HAP-1 (cell line): ENCODE measurements around the gene ST3GAL3.

Source experiments
- DNase-seq, 2 experiments: peaks; one replicate each; pipeline ENCODE4 v3.0.0-alpha.2; 2016 to 2020; ENCODE audit warnings: low spot score in 2 of 2
- H3K27me3 ChIP-seq: fragments of 250-450 bp; sonication (Bioruptor Pico); 2 replicates; pipeline ENCODE4 v1.5.1; 2020; ENCODE audit warnings: low read depth, mild to moderate bottlenecking, moderate library complexity
- H3K36me3 ChIP-seq: fragments of 250-450 bp; sonication (Bioruptor Pico); replicated peaks from 2 replicates; pipeline ENCODE4 v1.5.1; 2020; ENCODE audit warnings: mild to moderate bottlenecking
- H3K4me1 ChIP-seq: fragments of 250-450 bp; sonication (Bioruptor Pico); 2 replicates; pipeline ENCODE4 v1.5.1; 2020; ENCODE audit warnings: mild to moderate bottlenecking
- H3K4me3 ChIP-seq: fragments of 250-450 bp; sonication (Bioruptor Pico); 2 replicates; pipeline ENCODE4 v1.5.1; 2020; ENCODE audit warnings: mild to moderate bottlenecking, moderate library complexity
- H3K9me3 ChIP-seq: fragments of 250-450 bp; sonication (Bioruptor Pico); 2 replicates; pipeline ENCODE4 v1.5.1; 2020; ENCODE audit warnings: mild to moderate bottlenecking, moderate library complexity
- in situ Hi-C: fragments of 300-500 bp; cut with MboI; formaldehyde crosslinking; loops from 3 replicates; pipeline ENCODE4 v1.14.3; 2020; ENCODE audit warnings: low sequenced_read_pairs, inconsistent platforms, mixed read lengths

Gene ST3GAL3

GRCh38 chr1:43851561-43852338, 144.4 kb downstream of the ST3GAL3 start:
- Histone ChIP-seq H3K27me3 (no peaks in the 10 kb centered on the region), H3K4me1 (peaks cover 14% of the 10 kb centered on the region), H3K36me3 (no peaks in the 10 kb centered on the region), H3K9me3 (no peaks in the 10 kb centered on the region), H3K4me3 (no peak overlapping the region)
- in situ Hi-C loops: no loop called here
- DNase-seq: no peak

- in situ Hi-C loops: no loop called here
- Histone ChIP-seq H3K36me3 (no peaks in the 10 kb centered on the region), H3K27me3 (no peaks in the 10 kb centered on the region), H3K4me3 (no peak overlapping the region), H3K4me1 (peaks cover 14% of the 10 kb centered on the region), H3K9me3 (no peaks in the 10 kb centered on the region)
- no peak for DNase-seq
These were observed 146.0 kb downstream of the ST3GAL3 start for GRCh38 chr1:43853161-43853921.

- no peaks in the 10 kb centered on the region for H3K9me3 ChIP-seq
- in situ Hi-C loops: no loop called here
- no peak for DNase-seq
- H3K4me1 ChIP-seq: peaks cover 8% of the 10 kb centered on the region; the same call in 1 of the 2 replicates
- no peaks in the 10 kb centered on the region for H3K27me3 ChIP-seq
- no peaks in the 10 kb centered on the region for H3K36me3 ChIP-seq
- no peak overlapping the region for H3K4me3 ChIP-seq
These were observed 147.1 kb downstream of the ST3GAL3 start for GRCh38 chr1:43854473-43854872.

- H3K9me3 ChIP-seq: no peaks in the 10 kb centered on the region
- H3K27me3 ChIP-seq: no peaks in the 10 kb centered on the region
- peaks cover 8% of the 10 kb centered on the region; the same call in 1 of the 2 replicates for H3K4me1 ChIP-seq
- no peak overlapping the region for H3K4me3 ChIP-seq
- DNase-seq: no peak
- in situ Hi-C loops: no loop called here
- H3K36me3 ChIP-seq: no peaks in the 10 kb centered on the region
These were observed 148.9 kb downstream of the ST3GAL3 start for GRCh38 chr1:43856188-43856587.

- H3K9me3 ChIP-seq: no peaks in the 10 kb centered on the region
- no peak for DNase-seq
- H3K36me3 ChIP-seq: no peaks in the 10 kb centered on the region
- in situ Hi-C loops: no loop called here
- H3K4me3 ChIP-seq: no peak overlapping the region
- peaks cover 8% of the 10 kb centered on the region; the same call in 1 of the 2 replicates for H3K4me1 ChIP-seq
- no peaks in the 10 kb centered on the region for H3K27me3 ChIP-seq
These were observed 149.8 kb downstream of the ST3GAL3 start for GRCh38 chr1:43857163-43857562.

GRCh38 chr1:43858324-43858723, 151.0 kb downstream of the ST3GAL3 start:
- peak in 1 of 2 experiments; percentile 23 for DNase-seq
- no peaks in the 10 kb centered on the region; the same call in 1 of the 2 replicates for H3K4me1 ChIP-seq
- in situ Hi-C loops: no loop called here
- no peaks in the 10 kb centered on the region for H3K36me3 ChIP-seq
- no peaks in the 10 kb centered on the region for H3K27me3 ChIP-seq
- no peaks in the 10 kb centered on the region for H3K9me3 ChIP-seq
- H3K4me3 ChIP-seq: no peak overlapping the region

GRCh38 chr1:43861337-43861736, 154.0 kb downstream of the ST3GAL3 start:
- Histone ChIP-seq H3K4me1 (0 out of 2 replicates have a peak, but pooled peaks cover 2% of the 10 kb centered on the region), H3K4me3 (no peak overlapping the region), H3K9me3 (no peaks in the 10 kb centered on the region), H3K27me3 (no peaks in the 10 kb centered on the region), H3K36me3 (no peaks in the 10 kb centered on the region)
- no peak for DNase-seq
- in situ Hi-C loops: no loop called here

GRCh38 chr1:43861988-43862735, 154.8 kb downstream of the ST3GAL3 start:
- no peak for DNase-seq
- H3K9me3 ChIP-seq: no peaks in the 10 kb centered on the region
- no peaks in the 10 kb centered on the region for H3K27me3 ChIP-seq
- H3K4me3 ChIP-seq: no peak overlapping the region
- 0 out of 2 replicates have a peak, but pooled peaks cover 2% of the 10 kb centered on the region for H3K4me1 ChIP-seq
- no peaks in the 10 kb centered on the region for H3K36me3 ChIP-seq
- in situ Hi-C loops: no loop called here

- in situ Hi-C loops: no loop called here
- H3K9me3 ChIP-seq: no peaks in the 10 kb centered on the region
- 0 out of 2 replicates have a peak, but pooled peaks cover 2% of the 10 kb centered on the region for H3K4me1 ChIP-seq
- no peaks in the 10 kb centered on the region for H3K27me3 ChIP-seq
- H3K4me3 ChIP-seq: no peak overlapping the region
- H3K36me3 ChIP-seq: no peaks in the 10 kb centered on the region
- no peak for DNase-seq
These were observed 157.0 kb downstream of the ST3GAL3 start for GRCh38 chr1:43864111-43865045.

- H3K4me1 ChIP-seq: 0 out of 2 replicates have a peak, but pooled peaks cover 2% of the 10 kb centered on the region
- H3K4me3 ChIP-seq: no peak overlapping the region
- in situ Hi-C loops: no loop called here
- H3K9me3 ChIP-seq: no peaks in the 10 kb centered on the region
- no peaks in the 10 kb centered on the region for H3K36me3 ChIP-seq
- no peaks in the 10 kb centered on the region for H3K27me3 ChIP-seq
- no peak for DNase-seq
These were observed 158.9 kb downstream of the ST3GAL3 start for GRCh38 chr1:43866201-43866600.

GRCh38 chr1:43867976-43868740, 160.8 kb downstream of the ST3GAL3 start:
- Histone ChIP-seq H3K36me3 (no peaks in the 10 kb centered on the region), H3K9me3 (no peaks in the 10 kb centered on the region), H3K27me3 (no peaks in the 10 kb centered on the region), H3K4me1 (0 out of 2 replicates have a peak, but pooled peaks cover 2% of the 10 kb centered on the region), H3K4me3 (no peak overlapping the region)
- in situ Hi-C loops: no loop called here
- no peak for DNase-seq

GRCh38 chr1:43868741-43869067, 161.4 kb downstream of the ST3GAL3 start:
- Histone ChIP-seq H3K4me3 (no peak overlapping the region), H3K36me3 (no peaks in the 10 kb centered on the region), H3K4me1 (0 out of 2 replicates have a peak, but pooled peaks cover 2% of the 10 kb centered on the region), H3K9me3 (no peaks in the 10 kb centered on the region), H3K27me3 (no peaks in the 10 kb centered on the region)
- in situ Hi-C loops: no loop called here
- DNase-seq: no peak
